ENCODE results near the gene ABCC8.

ABCC8 gene

GRCh38 chr11:17469998-17470397, 6.6 kb downstream of the ABCC8 start:
- no peak for DNase-seq

- DNase-seq: no peak
Observed at GRCh38 chr11:17468122-17468521, 8.5 kb downstream of the ABCC8 start.

GRCh38 chr11:17463546-17464174, 13.0 kb downstream of the ABCC8 start:
- DNase-seq: no peak

GRCh38 chr11:17462940-17463339, 13.7 kb downstream of the ABCC8 start:
- DNase-seq: no peak

GRCh38 chr11:17460406-17460805, 16.2 kb downstream of the ABCC8 start:
- DNase-seq: no peak

- DNase-seq: no peak
Observed at GRCh38 chr11:17459236-17459896, 17.3 kb downstream of the ABCC8 start.

GRCh38 chr11:17458268-17458667, 18.4 kb downstream of the ABCC8 start:
- no peak for DNase-seq

GRCh38 chr11:17457396-17458173, 19.1 kb downstream of the ABCC8 start:
- DNase-seq: no peak

- DNase-seq: no peak
Observed at GRCh38 chr11:17452668-17453067, 24.0 kb downstream of the ABCC8 start.

- DNase-seq: no peak
Observed at GRCh38 chr11:17449158-17449557, 27.5 kb downstream of the ABCC8 start.

- DNase-seq: no peak
Observed at GRCh38 chr11:17446482-17446881, 30.2 kb downstream of the ABCC8 start.

- DNase-seq: no peak
Observed at GRCh38 chr11:17445240-17445795, 31.3 kb downstream of the ABCC8 start.

GRCh38 chr11:17443926-17444690, 32.5 kb downstream of the ABCC8 start:
- DNase-seq: no peak

- DNase-seq: no peak
Observed at GRCh38 chr11:17443423-17443822, 33.2 kb downstream of the ABCC8 start.

GRCh38 chr11:17443000-17443399, 33.6 kb downstream of the ABCC8 start:
- no peak for DNase-seq

- DNase-seq: no peak
Observed at GRCh38 chr11:17439316-17439782, 37.3 kb downstream of the ABCC8 start.

- no peak for DNase-seq
Observed at GRCh38 chr11:17437366-17437765, 39.3 kb downstream of the ABCC8 start.

GRCh38 chr11:17434108-17434507, 42.5 kb downstream of the ABCC8 start:
- no peak for DNase-seq

GRCh38 chr11:17432002-17432401, 44.6 kb downstream of the ABCC8 start:
- no peak for DNase-seq

GRCh38 chr11:17431139-17431538, 45.5 kb downstream of the ABCC8 start:
- DNase-seq: no peak

- DNase-seq: no peak
Observed at GRCh38 chr11:17430616-17431015, 46.0 kb downstream of the ABCC8 start.

GRCh38 chr11:17428925-17429324, 47.7 kb downstream of the ABCC8 start:
- DNase-seq: no peak

- DNase-seq: no peak
Observed at GRCh38 chr11:17428261-17428660, 48.4 kb downstream of the ABCC8 start.

Data from fibroblast of skin of back (primary cell).